Activated T-cell treated with anti-CD3 and anti-CD28 coated beads, Interleukin-2, amount 50 U/mL, for 72 hours (primary cell): Measurements from ENCODE around the gene NGEF. TPM values are rescaled to one million over a fixed set of nuclear protein-coding genes. Genes with fewer than 3 reads are reported as not detected.
"Not testable (repeated sequence)": the region's sequence is repeated elsewhere in the genome, so short reads cannot be mapped to it uniquely, and the experiment has no call there.

ENCODE experiments used
- ATAC-seq, 2 donors: fragments of 150-1000 bp; cut with Tn5 transposase; replicated peaks in 1 of 2; 2 replicates each; pipeline ENCODE4 v1.10.0; 2021; ENCODE audit warnings: moderate library complexity in 2 of 2, mild to moderate bottlenecking in 1 of 2
- DNase-seq, 2 donors: peaks; one replicate each; pipeline ENCODE4 v3.0.0; 2021 to 2022; ENCODE audit warnings: mixed read lengths in 1 of 2
- H3K27ac Mint-ChIP-seq: one replicate; pipeline ENCODE4 v1.8.0; 2022; ENCODE audit warnings: mild to moderate bottlenecking, moderate library complexity, mixed read lengths
- H3K27me3 Mint-ChIP-seq: one replicate; pipeline ENCODE4 v1.8.0; 2022; ENCODE audit warnings: low read depth, mixed read lengths
- H3K36me3 Mint-ChIP-seq, 2 donors: one replicate each; pipeline ENCODE4 v1.8.0; 2022; ENCODE audit warnings: mixed read lengths in 2 of 2, mild to moderate bottlenecking in 1 of 2; ENCODE audit not compliant: insufficient read depth in 2 of 2
- H3K4me1 Mint-ChIP-seq: one replicate; pipeline ENCODE4 v1.8.0; 2022; ENCODE audit warnings: low read depth, mixed read lengths
- H3K4me3 Mint-ChIP-seq, 2 donors: one replicate each; pipeline ENCODE4 v1.8.0; 2022; ENCODE audit warnings: mild to moderate bottlenecking in 2 of 2, mixed read lengths in 2 of 2, moderate library complexity in 2 of 2
- H3K9me3 Mint-ChIP-seq, 2 donors: one replicate each; pipeline ENCODE4 v1.8.0; 2022; ENCODE audit warnings: mixed read lengths in 2 of 2
- total RNA-seq, 2 donors: library from RNA; stranded (reverse); gene quantifications; one replicate each; pipeline ENCODE4 v1.2.3, GENCODE V29; 2022

The NGEF gene
- total RNA-seq, 2 donors from 2014 or later = 0.55 to 2.3 TPM

DNA sequence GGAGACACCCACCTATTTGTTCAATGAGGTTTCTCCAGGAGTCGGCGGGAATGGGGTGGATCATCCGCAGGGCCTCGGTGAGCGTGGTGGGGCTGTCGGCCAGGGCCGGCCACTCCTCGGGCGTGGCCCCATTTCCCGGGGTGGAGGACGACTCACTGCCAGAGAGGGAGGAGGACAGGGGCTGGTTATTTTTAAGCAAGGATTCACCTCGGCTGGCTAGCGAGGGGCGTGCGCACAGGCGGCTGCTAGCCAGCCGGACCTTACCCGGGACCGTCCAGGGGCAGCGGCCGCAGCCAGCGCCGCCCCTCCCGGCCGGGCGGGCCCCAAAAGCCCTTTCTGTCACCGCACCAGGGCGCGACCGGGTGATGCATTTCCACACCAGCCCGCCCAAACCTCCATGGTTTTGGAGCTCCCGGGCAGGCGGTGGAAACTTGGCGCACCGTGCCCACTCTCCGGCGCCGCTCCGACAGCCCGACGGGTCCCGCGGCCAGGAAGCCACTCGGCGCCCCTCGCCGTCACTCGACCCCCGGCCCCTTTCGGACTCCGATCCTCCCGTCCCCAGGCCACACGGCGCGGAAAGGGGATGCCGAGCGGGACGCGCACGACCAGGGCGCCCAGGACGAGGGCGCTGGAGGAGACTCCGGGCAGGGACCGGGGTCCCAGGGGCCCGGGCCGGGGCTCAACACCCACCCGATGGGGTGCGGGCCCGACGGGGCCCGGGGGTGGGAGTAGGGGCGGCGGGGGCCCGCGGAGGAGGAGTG is 85.8 kb downstream of the NGEF start:
- H3K36me3 Mint-ChIP-seq = peaks cover 0 to 5% of the 10 kb centered on the region in 2 donors
- no peak overlapping the region for H3K27ac Mint-ChIP-seq
- H3K27me3 Mint-ChIP-seq = peaks cover 59% of the 10 kb centered on the region
- peaks cover 19% of the 10 kb centered on the region for H3K4me1 Mint-ChIP-seq
- H3K9me3 Mint-ChIP-seq = peaks cover 2 to 3% of the 10 kb centered on the region in 2 donors
- peak; percentile 34 to 40 for DNase-seq
- H3K4me3 Mint-ChIP-seq = peak overlapping the region; percentile 72 to 76
- ATAC-seq = peak; percentile 41 to 57

DNA sequence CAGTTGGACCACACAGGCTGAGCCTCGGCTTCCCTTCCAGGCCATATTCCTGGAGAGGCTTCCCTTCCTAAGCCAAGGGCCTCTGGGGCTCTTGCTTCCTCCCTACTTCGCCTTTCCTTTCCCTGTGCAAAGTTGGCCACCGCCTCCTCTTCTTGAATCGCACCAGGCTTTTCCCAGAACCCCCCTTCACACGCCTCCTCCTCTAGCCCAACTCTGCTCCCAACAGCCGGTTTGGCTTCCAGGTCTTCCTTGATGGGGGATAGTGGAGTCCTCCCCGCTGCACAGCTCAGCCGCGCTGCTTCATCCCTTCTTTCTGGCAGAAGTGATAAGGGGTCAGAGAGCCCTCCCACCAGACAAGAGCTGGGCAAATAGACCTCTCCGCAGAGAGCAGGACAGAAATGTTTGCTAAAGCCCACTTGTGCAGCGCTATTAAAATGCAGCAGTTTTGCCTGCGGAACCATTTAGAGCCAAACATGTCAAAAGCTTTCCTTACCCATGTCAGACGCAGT is 86.6 kb downstream of the NGEF start:
- H3K36me3 Mint-ChIP-seq = peaks cover 0 to 5% of the 10 kb centered on the region in 2 donors
- no peak for ATAC-seq
- H3K4me3 Mint-ChIP-seq = peak overlapping the region; percentile 72 to 76
- peaks cover 52% of the 10 kb centered on the region for H3K27me3 Mint-ChIP-seq
- no peak for DNase-seq
- H3K4me1 Mint-ChIP-seq = peaks cover 19% of the 10 kb centered on the region
- peaks cover 2 to 3% of the 10 kb centered on the region in 2 donors for H3K9me3 Mint-ChIP-seq
- H3K27ac Mint-ChIP-seq = no peak overlapping the region

DNA sequence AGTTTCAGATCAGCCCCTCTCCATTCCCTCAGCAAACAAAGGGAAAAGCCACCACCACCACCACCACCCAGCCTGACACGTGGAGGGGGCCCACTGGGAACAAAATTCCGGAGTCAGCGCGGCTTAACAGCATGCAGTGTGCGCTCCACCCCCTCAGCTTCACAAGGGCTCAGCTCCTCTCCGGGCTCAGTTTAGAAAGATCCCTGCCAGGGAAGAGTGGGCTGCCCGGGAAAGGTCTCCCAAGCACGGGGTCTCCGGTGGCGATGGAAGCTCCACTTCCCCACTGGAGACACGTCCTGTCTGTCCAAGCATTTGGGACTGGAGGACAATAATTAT is 87.3 kb downstream of the NGEF start:
- Mint-ChIP-seq H3K4me1 (peaks cover 19% of the 10 kb centered on the region), H3K27me3 (peaks cover 45% of the 10 kb centered on the region), H3K36me3 (peaks cover 0 to 5% of the 10 kb centered on the region in 2 donors), H3K4me3 (no peak overlapping the region), H3K27ac (no peak overlapping the region), H3K9me3 (peaks cover 2 to 3% of the 10 kb centered on the region in 2 donors)
- ATAC-seq = no peak
- no peak for DNase-seq

DNA sequence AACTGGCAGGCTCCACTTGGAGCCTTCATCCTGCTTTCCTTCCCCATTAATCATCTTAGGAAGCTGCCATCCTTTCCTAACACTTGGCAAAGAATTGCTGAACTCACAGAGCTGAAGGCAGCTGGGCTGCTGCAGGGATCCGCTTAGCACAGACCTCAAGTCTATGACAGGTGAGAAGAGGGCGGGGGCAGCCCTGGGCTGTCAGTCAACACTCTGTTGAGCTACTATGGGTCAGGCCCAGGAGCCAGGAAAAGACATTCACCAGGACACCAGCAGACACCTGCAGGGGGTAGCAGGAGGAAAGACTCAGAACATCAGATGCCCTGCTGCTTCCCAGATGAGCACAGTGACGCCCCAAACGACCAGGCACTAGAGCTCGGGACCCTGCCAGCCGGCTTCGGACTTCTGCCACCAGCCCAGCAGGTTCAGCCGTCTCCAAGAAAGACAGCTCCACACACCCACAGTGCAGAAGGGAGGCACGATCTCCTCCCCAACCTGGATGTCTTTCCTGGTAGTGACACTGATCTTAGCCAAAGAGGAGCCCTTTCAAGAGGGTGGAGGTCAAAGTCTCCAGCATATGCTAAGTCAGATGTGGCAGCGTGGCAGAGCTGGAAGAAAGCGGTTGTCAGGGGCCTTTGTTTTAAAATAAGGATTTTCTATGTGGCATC is 87.8 kb downstream of the NGEF start:
- Mint-ChIP-seq H3K4me3 (no peak overlapping the region), H3K9me3 (peaks cover 2 to 3% of the 10 kb centered on the region in 2 donors), H3K4me1 (peaks cover 19% of the 10 kb centered on the region), H3K36me3 (peaks cover 0 to 5% of the 10 kb centered on the region in 2 donors), H3K27ac (no peak overlapping the region), H3K27me3 (peaks cover 45% of the 10 kb centered on the region)
- DNase-seq = no peak
- ATAC-seq = no peak

DNA sequence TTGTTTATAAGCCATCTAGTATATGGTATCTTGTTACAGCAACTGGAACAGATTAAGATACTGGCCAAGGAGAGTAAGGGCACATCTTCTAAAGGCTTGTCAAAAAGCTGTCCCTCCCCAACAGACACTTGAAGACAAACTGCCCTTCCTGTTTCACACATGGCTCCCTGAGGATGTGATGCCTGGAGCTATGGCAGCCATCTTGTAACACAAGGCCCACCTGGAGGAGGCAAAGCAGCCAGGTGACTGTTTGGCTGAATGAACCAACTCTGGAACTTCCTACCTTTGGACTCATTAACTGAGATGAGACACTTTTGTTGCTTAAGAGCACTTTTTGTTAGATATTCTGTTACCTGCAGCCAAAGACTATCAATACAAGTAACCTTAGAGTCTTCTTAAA is 88.6 kb downstream of the NGEF start:
- Mint-ChIP-seq H3K36me3 (peaks cover 0 to 3% of the 10 kb centered on the region in 2 donors), H3K27ac (no peak overlapping the region), H3K4me3 (no peak overlapping the region), H3K27me3 (peaks cover 43% of the 10 kb centered on the region), H3K9me3 (no peaks in the 10 kb centered on the region), H3K4me1 (peaks cover 12% of the 10 kb centered on the region)
- no peak for ATAC-seq
- DNase-seq = no peak

DNA sequence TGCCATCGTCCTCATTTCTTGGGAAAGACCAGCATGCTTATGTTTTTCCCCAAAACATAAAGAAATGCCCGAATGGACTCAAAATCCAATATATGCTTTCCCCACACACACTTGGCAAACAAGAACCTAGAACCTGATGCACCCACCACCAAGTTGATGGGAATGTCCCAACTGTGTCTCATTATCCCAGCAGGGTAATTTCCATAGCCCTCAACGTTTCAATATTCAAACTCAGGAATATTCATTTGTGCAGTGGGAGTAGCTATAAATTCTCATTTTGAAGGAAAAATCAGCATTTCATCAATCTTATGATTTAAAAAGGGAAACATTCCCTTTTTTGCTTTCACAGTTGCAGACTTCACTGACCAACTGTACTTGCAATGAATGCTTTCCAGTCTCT is 92.3 kb downstream of the NGEF start:
- no peak overlapping the region for H3K27ac Mint-ChIP-seq
- no peak overlapping the region for H3K4me3 Mint-ChIP-seq
- no peak for ATAC-seq
- H3K27me3 Mint-ChIP-seq = peaks cover 38% of the 10 kb centered on the region
- H3K9me3 Mint-ChIP-seq = no peaks in the 10 kb centered on the region
- H3K36me3 Mint-ChIP-seq = peaks cover 0 to 1% of the 10 kb centered on the region in 2 donors
- H3K4me1 Mint-ChIP-seq = no peaks in the 10 kb centered on the region
- no peak for DNase-seq

DNA sequence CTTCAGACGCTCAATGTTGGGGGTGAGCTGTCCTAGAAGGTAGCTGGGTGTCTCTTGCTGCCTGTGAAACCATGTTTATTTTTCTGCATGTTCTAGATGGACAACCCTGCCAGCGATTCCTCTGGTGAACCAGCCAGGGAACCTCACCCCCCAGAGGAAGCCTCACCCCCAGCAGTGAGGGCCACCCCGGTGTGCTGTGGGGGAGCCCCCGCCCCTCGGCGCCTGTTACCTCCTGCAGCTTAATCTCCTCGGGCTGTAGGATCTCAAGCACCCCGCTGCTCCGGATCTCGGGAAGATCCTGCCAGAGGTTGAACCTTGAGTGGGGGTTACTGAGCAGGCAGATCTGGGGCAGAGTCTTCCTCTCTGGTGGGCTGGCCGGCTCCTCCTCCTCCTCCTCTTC is 93.0 kb downstream of the NGEF start:
- Mint-ChIP-seq H3K27me3 (peaks cover 36% of the 10 kb centered on the region), H3K36me3 (peaks cover 0 to 4% of the 10 kb centered on the region in 2 donors), H3K9me3 (no peaks in the 10 kb centered on the region), H3K27ac (no peak overlapping the region), H3K4me3 (no peak overlapping the region), H3K4me1 (no peaks in the 10 kb centered on the region)
- ATAC-seq = no peak
- DNase-seq = no peak

DNA sequence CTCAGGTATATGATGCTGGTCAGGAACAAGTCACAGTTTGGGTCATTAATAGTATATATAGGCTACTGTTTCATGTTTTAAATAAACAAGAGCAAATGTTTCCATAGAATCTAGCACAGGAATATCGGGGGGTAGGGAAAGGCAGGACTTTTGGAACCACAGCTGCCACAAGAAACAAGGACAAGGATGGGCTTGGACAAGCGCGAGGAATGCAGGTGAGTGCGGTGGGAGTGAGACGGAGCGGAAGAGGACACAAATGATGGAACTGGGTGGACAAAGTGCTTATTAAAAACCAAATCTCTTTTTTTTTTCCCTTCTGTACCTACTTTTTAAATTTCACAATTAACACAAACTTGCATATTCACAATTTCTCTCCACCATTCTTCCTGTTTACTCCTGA is 93.9 kb downstream of the NGEF start:
- no peaks in the 10 kb centered on the region for H3K9me3 Mint-ChIP-seq
- H3K4me3 Mint-ChIP-seq = no peak overlapping the region
- H3K4me1 Mint-ChIP-seq = no peaks in the 10 kb centered on the region
- peaks cover 30% of the 10 kb centered on the region for H3K27me3 Mint-ChIP-seq
- ATAC-seq (no peak), DNase-seq (no peak)
- peaks cover 0 to 4% of the 10 kb centered on the region in 2 donors for H3K36me3 Mint-ChIP-seq
- no peak overlapping the region for H3K27ac Mint-ChIP-seq

DNA sequence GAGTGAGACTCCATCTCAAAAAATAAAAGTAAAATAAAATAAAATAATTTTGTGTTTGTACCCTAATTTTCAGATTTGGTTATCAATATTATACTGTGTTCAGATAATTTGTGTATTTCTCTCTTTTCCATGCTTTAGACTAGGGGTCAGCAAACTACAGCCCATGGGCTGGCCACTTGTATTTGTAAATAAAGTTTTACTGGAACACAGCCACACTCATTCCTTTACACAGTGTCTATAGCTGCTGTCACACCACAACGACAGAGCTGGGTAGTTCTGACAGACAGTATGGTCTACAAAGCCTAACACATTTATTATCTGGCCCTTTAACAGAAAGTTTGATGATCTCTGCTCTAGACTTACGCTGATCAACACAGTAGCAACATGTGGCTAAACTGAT is 99.2 kb downstream of the NGEF start:
- Mint-ChIP-seq H3K4me3 (no peak overlapping the region), H3K9me3 (peaks cover 7 to 8% of the 10 kb centered on the region in 2 donors)

DNA sequence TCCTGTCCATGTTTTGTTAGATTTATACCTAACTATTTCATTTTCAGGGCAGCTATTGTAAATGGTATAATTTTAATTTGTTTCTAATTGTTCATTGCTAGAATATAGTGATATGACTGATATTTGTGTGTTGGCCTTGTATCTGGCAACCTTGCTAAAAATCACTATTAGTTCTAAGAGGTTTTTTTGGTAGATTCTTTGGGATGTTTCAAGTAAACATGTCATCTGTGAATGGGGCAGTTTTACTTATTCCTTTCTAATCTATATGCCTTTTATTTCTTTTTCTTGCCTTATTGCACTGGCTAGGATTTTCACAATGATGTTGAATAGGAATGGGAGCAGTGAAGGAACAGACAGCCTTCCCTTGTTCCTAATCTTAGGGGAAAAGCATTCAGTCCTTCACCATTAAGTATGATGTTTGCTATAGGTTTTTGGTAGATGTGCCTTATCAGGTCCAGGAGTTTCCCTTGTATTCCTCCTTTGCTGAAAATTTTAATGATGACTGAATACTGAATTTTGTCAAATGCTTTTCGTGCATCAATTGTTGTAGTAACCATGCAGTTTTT is 101.3 kb downstream of the NGEF start:
- H3K27ac Mint-ChIP-seq = no peak overlapping the region
- no peaks in the 10 kb centered on the region for H3K4me1 Mint-ChIP-seq
- H3K9me3 Mint-ChIP-seq = peaks cover 7 to 8% of the 10 kb centered on the region in 2 donors
- no peak overlapping the region for H3K4me3 Mint-ChIP-seq
- H3K36me3 Mint-ChIP-seq = peaks cover 6 to 11% of the 10 kb centered on the region in 2 donors
- ATAC-seq = no peak
- no peak for DNase-seq
- peaks cover 53% of the 10 kb centered on the region for H3K27me3 Mint-ChIP-seq

More for the DNA sequence above, 99.2 kb downstream of the NGEF start:
- Mint-ChIP-seq H3K4me1 (no peaks in the 10 kb centered on the region), H3K27me3 (peaks cover 54% of the 10 kb centered on the region), H3K27ac (no peak overlapping the region), H3K36me3 (peaks cover 6 to 11% of the 10 kb centered on the region in 2 donors)
- DNase-seq (no peak), ATAC-seq (no peak)

DNA sequence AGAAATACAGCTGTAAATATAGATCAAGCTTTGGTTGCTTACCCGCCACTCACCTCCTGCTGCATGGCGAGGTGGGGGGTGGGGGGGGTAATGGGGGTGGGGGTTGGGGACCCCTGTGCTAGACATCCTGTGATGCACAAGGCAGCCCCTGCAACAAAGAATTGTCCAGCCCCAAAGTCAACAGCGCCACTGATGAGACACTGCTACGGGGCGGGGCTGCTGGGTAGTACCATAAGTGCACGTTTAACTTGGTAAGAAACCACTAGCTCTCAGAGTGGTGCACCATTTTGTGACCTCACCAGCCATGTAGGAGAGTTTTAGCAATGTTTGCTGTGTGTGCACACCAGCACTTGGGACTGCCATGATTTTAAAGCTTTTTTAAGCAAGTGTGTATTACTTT is 102.7 kb downstream of the NGEF start:
- Mint-ChIP-seq H3K27ac (no peak overlapping the region), H3K4me3 (no peak overlapping the region), H3K4me1 (no peaks in the 10 kb centered on the region), H3K9me3 (peaks cover 7 to 8% of the 10 kb centered on the region in 2 donors), H3K27me3 (peaks cover 49% of the 10 kb centered on the region), H3K36me3 (peaks cover 6 to 11% of the 10 kb centered on the region in 2 donors)
- ATAC-seq (no peak), DNase-seq (no peak)

DNA sequence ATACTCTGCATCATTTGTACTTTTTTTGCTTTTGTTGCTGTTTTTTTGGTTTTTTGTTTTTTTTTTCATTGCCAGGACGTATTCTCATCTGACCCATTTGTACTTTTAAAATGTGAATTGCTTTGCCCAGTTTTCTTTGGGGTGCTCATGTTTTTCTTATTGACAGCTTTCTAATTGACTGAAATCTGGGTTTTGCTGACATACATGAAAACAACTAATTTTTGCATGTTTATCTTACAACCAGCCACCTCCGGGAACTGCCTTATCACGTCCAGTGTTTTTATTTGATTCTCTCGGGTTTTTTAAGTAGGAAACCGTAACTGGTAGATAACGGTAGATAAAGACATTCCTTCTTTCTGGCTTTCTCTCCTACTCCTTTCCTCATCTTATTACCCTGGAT is 104.4 kb downstream of the NGEF start:
- no peak for ATAC-seq
- Mint-ChIP-seq H3K36me3 (peaks cover 6 to 8% of the 10 kb centered on the region in 2 donors), H3K4me3 (no peak overlapping the region), H3K27me3 (peaks cover 44% of the 10 kb centered on the region), H3K4me1 (no peaks in the 10 kb centered on the region), H3K27ac (no peak overlapping the region), H3K9me3 (peaks cover 7 to 8% of the 10 kb centered on the region in 2 donors)
- no peak for DNase-seq

DNA sequence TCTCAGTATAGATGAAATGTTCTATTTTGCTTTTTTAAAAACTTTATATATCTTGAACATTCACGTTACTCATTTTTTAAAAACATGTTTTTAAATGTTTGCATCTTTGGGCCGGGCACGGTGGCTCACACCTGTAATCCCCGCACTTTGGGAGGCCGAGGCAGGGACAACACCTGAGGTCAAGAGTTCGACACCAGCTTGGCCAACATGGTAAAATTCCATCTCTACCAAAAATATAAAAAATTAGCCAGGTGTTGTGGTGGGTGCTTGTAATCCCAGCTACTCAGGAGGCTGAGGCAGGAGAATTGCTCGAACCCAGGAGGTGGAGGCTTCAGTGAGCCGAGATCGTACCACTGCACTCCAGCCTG is 105.4 kb downstream of the NGEF start:
- H3K4me3 Mint-ChIP-seq, DNase-seq, H3K36me3 Mint-ChIP-seq, H3K4me1 Mint-ChIP-seq, H3K9me3 Mint-ChIP-seq, ATAC-seq, H3K27ac Mint-ChIP-seq: not testable (repeated sequence)
- peaks cover 36% of the 10 kb centered on the region for H3K27me3 Mint-ChIP-seq
